Amniotic stem cell (primary cell): ENCODE measurements around the gene PRKAB1.
"Not testable (repeated sequence)": the region's sequence is repeated elsewhere in the genome, so short reads cannot be mapped to it uniquely, and the experiment has no call there.

Source experiments
- DNase-seq: peaks from one replicate; lab custom pipeline; 2025; lab: John Stamatoyannopoulos, UW

Gene PRKAB1

GRCh38 chr12:119684711-119685369 is 16.9 kb downstream of the PRKAB1 start:
- DNase-seq = no peak

- no peak for DNase-seq
These were observed 17.4 kb downstream of the PRKAB1 start for GRCh38 chr12:119685375-119685774.

DNA sequence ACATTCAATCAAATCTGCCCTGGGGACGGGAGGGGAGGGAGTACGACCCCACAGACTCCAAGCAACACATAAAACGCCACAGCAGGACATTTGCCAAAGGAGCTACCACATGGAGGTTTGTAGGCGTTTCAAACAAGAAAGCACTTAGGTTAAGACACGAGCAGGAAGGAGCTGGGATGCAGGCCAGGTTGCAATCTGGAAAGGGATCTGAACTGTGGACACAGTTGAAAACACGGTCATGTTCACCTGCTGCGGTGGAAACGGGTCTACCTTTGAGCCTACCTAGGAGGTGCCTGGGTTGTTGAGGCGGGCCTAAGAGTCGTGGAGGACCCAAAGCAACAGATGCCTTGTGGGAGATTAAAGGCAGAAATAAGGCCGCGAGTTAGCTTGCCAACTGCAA is 18.4 kb downstream of the PRKAB1 start:
- no peak for DNase-seq

GRCh38 chr12:119686776-119687175 is 18.8 kb downstream of the PRKAB1 start:
- DNase-seq = no peak

GRCh38 chr12:119687406-119687805 is 19.5 kb downstream of the PRKAB1 start:
- no peak for DNase-seq

GRCh38 chr12:119687879-119688278 is 19.9 kb downstream of the PRKAB1 start:
- no peak for DNase-seq

GRCh38 chr12:119689935-119690500 is 22.1 kb downstream of the PRKAB1 start:
- DNase-seq = no peak

GRCh38 chr12:119691202-119691810 is 23.4 kb downstream of the PRKAB1 start:
- no peak for DNase-seq

DNA sequence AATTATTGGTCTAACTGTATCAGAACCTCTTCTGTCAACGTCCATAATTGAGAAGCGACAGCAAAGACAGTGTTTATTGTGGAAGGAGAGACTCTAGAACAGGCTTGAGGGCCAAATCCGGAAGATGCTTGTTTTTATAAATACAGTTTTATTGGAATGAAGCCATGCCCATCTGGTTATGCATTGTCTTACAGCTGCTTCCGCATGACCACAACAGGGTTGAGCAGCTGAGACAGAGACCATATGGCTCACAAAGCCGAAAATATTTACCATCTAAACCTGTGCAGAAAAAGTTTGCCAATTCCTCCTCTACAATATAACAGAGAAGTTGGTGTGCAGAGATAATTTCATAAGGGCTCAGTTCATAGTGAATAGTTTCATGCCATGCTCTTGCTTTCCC is 24.5 kb downstream of the PRKAB1 start:
- no peak for DNase-seq

DNA sequence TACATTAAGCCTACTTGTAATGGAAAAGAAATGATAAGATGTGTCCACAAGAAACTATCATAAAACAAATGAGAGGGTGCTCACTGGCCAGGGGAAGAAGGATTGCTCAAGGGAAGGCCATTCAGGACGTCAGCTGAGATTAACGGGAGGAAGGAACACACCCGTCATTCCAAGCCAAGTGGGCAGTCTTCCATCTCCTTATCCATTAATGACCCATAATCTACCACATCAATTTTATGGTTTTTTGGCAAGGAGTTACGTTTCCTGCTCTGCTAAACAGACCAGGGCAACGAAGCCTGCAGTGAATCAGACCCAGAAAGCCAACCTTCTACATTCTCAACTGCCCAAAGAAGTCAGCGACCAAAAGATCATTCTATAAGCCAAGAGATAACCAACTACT is 25.1 kb downstream of the PRKAB1 start:
- peak; percentile 69 for DNase-seq

DNA sequence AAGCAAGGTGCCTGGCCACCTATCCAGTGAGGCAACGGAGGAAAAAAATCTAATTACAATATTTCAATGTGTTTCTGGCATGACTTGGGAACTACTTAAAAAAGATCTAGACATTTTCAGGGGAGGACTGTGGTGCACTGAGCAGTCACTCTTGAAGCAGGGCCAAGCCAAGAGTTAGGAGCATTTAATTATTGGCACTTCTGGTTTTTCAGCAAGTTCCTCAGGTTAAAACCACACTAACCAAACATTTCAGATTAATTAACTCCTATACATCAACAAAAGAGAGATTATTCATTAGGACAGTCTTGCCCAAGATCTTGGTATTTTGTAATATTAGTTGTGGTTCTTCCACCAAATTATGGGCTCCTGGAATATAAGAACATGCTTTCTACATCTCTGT is 25.6 kb downstream of the PRKAB1 start:
- no peak for DNase-seq

DNA sequence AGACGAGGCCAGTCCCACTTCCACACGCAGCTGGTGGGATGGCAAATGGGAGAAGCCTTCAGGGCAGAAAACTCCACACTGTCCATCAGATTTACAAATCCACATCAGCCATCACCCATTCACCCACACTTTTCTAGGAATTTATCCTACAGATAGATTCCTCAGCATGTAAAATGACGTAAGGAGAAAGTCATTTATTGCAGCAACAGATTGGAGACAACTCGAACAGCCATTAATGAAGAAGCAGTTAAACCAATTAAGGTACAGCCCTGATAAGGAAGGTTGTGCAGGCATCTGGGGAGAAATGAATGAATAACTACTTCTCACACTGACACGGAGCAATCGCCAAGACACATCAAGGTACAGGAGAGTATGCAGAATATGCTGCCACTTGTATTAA is 26.2 kb downstream of the PRKAB1 start:
- DNase-seq = no peak

- no peak for DNase-seq
These were observed 27.1 kb downstream of the PRKAB1 start for GRCh38 chr12:119695034-119695433.

- no peak for DNase-seq
These were observed 29.0 kb downstream of the PRKAB1 start for GRCh38 chr12:119696943-119697342.

GRCh38 chr12:119699199-119699760 is 31.3 kb downstream of the PRKAB1 start:
- DNase-seq = no peak

GRCh38 chr12:119700078-119700477 is 32.1 kb downstream of the PRKAB1 start:
- no peak for DNase-seq

DNA sequence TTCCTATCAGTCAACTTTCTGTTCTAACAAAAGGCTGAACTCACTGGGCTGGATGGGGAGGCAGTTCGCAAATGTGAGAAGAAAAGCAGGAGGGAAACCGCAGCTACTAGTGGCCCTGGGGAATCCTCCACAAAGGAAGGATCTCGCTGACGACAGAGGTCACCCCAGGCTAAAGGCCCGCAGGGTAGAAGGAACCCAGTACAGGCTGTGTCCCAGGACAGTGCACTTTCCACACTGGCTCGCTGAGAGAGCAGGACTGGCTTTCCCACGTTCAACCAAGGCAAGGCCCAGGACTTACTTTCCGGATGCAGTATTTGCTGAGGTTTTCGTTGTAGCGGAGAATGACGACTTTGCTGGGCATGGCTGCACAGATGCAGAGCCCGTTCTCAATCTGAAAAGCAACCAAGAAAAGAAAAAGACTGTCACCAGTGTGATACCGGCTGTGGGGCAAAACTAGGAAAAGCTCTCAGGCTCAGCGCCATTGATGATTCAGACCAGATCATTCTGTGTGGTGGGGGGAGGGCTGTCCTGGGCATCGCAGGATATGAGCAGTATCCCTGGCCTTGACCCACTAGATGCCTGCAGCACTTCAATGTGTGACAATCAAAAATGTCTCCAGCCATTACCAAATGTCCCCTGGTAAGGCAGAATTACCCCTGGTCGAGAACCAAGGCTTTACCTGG is 36.3 kb downstream of the PRKAB1 start:
- no peak for DNase-seq

DNA sequence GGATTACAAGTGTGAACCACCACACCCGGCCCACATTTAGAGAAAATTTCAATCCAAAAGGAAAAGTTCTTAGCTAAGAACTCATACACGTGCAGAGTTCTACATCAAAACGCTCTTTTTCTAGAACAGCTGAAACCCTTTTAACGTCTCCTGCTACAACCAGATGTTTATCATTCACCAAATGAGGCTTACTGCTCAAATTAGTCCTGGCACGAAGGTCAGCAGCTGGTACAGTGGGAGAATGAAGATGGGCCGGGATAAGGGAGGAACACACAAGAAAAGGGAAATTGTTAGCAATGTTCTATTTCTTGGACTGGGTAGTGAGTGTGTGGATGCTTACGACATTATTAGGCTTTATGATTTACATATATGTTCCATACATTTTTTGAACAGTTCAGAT is 37.2 kb downstream of the PRKAB1 start:
- DNase-seq = no peak

DNA sequence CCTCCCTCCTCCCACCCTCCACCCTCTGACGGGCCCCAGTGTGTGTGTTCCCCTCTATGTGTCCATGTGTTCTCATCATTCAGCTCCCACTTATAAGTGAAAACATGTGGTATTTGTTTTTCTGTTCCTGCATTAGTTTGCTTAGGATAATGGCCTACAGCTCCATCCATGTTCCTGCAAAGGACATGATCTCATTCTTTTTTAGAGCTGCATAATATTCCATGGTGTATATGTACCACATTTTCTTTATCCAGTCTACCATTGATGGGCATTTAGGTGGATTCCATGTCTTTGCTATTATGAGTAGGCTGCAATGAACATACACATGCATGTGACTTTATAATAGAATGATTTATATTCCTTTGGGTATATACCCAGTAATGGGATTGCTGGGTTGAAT is 38.5 kb downstream of the PRKAB1 start:
- DNase-seq = not testable (repeated sequence)

- DNase-seq = no peak
These were observed 42.5 kb downstream of the PRKAB1 start for GRCh38 chr12:119710374-119710964.

DNA sequence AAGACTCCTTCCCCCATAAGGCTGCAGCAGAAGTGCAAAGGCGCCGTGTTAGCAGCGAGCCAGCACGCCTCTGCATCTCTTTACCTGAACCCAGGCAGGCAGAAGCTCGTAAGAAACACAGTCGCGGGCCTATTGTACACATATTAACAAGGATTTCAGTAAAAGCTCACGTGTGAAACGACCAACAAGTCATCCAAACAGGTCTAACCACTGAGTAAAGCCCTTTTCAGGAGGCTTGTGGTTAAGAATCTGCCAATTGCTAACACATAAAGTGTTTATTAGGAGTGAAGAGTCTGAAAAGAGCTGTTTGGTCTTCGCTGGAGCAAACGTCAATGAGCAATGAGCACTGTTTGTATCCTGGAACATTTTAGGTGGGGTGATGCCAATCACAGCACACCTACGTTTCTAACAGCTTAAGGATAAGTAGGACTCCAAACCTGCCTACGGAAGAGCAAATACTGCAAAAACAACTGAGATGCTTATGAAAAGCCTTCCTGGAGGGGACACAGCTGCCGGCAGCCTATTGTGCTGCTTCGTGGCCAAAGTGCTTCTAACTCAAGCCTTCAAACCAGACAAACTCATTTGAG is 43.1 kb downstream of the PRKAB1 start:
- DNase-seq = no peak

- DNase-seq = no peak
These were observed 43.8 kb downstream of the PRKAB1 start for GRCh38 chr12:119711693-119712092.
